CD4-positive, alpha-beta T cell treated with Interleukin-10 for 1 hour (primary cell): ENCODE measurements around the gene CREBBP.
"Not testable (repeated sequence)": the region's sequence is repeated elsewhere in the genome, so short reads cannot be mapped to it uniquely, and the experiment has no call there.

Source experiments
- DNase-seq: peaks from one replicate; pipeline ENCODE4 v3.0.0-alpha.2; 2020

Gene CREBBP

GRCh38 chr16:3880623-3881498, at the start of gene CREBBP:
Gene CREBBP (minus strand): TSS chr16:3880713. CDS start chr16:3879916, 797 bp downstream.
- DNase-seq, result peak; percentile 91

DNA sequence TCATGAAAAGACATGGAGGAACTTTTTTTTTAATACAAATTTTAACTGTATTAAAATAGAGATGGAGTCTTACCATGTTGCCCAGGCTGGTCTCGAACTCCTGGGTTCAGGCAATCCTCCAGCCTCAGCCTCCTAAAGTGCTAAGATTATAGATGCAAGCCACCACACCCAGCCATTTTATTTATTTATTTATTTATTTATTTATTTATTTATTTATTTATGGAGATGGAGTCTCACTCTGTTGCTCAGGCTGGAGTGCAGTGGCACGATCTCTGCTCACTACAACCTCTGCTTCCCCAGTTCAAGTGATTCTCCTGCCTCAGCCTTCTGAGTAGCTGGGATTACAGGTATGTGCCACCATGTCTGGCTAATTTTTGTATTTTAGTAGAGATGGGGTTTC, 46.6 kb upstream of the CREBBP start:
- DNase-seq, result not testable (repeated sequence)

DNA sequence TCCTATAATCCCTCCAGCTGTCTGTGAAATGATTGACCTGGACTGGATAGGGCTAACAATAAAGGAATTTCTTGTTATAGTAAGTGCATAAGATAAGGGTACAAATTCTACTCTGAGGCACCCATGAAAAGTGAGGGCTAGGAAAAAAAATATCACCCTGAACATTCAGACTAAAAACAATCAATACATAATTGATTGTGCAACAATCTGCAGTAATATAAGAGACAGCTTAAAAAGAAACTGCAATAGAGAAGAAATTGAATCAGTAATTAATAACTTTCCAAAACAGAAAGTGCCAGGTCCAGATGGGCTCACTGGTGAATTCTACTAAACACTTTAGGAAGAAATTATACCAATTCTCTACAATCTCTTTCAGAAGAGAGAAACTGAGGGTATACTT, 44.2 kb upstream of the CREBBP start:
- DNase-seq, result no peak

- DNase-seq, result no peak
Observed at GRCh38 chr16:3922241-3922640, 41.7 kb upstream of the CREBBP start.

DNA sequence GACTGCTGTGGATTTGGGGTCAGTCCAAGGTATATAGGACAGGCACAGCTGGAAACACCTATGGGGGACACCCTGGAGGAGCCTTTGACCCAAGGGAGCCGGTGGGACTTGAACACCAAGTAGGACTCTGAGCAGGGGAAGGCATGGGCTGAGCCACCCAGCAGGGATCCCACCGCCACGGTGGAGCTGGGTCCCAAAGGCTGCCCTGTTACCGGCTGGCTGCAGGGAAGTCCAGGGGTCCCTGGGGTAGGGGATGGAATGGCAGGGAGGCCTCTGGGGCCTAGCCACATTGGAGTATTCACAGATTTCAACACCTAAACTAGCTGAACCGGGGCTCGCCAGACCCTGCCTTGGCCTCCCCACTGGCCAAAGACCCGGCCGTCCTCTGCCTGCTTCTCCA, 39.7 kb upstream of the CREBBP start:
- DNase-seq, result no peak

DNA sequence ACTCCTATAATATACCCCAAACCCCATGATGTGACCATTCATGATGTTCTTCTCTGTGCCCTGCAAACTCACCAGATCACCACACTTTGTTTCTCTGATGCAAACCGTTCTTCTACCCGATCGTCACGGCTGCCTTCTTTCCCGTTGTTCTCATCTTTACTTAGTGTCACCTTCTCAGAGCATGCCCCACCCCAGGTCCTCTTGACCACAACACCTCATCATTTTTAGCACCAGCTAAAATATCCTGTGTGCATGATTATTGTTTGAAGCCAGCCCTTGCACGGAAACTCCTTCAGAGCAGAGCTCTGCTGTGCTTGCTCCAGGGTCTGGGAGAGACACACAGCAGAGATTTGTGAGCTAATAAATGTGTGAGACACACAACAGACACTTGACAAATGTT, 38.9 kb upstream of the CREBBP start:
- no peak for DNase-seq

DNA sequence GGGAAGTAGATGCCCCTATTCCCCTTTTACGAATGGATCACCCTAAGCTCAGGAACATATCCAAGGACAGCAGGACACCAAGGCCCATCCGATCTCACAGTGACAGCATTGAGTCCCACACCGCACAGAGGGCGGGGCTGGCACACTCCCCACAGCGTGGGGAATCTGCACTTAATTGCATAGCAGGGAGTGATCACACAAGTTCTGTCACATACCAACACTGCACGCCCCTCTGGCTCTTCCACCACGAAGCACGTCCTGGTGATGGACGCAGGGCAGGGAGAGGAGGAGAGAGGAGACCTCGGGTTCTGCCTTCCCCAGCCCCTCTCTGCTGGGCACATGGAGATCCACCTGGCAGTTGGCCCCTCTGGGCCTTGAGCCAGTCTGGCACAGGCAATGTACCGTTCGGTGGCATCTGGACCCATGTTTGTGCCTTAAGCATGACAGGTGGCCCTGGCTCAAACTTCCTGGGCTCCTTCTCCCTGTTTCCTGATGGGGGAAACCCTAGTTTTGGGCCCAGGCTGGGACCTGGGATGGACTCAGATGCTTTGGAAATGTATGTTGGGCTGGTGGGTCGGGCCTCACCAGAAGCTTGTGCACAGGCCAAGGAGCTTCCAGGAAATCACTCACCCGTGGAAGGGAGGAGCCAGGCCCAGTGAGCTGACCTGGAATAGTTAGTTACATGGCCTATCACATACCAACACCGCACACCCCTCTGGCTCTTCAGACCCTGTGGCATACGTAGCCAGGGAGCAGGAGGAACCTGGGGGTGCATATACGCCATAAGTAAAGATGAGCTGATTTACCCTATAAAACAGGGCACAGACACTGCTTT, 35.1 kb upstream of the CREBBP start:
- DNase-seq, result no peak

- no peak for DNase-seq
Observed at GRCh38 chr16:3912897-3913296, 32.4 kb upstream of the CREBBP start.

GRCh38 chr16:3912373-3912772, 31.9 kb upstream of the CREBBP start:
- no peak for DNase-seq

DNA sequence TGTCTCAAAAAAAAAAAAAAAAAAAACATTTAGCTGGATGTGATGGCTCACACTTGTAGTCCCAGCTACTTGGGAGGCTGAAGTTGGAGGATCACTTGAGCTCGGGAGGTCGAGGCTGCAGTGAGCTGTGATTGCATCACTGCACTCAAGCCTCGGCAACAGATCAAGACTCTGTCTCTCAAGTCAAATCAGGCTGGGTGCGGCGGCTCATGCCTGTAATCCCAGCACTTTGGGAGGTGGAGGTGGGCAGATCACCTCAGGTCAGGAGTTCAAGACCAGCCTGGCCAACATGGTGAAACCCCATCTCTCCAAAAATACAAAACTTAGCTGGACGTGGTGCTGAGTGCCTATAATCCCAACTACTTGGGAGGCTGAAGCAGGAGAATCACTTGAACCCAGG, 31.2 kb upstream of the CREBBP start:
- not testable (repeated sequence) for DNase-seq

DNA sequence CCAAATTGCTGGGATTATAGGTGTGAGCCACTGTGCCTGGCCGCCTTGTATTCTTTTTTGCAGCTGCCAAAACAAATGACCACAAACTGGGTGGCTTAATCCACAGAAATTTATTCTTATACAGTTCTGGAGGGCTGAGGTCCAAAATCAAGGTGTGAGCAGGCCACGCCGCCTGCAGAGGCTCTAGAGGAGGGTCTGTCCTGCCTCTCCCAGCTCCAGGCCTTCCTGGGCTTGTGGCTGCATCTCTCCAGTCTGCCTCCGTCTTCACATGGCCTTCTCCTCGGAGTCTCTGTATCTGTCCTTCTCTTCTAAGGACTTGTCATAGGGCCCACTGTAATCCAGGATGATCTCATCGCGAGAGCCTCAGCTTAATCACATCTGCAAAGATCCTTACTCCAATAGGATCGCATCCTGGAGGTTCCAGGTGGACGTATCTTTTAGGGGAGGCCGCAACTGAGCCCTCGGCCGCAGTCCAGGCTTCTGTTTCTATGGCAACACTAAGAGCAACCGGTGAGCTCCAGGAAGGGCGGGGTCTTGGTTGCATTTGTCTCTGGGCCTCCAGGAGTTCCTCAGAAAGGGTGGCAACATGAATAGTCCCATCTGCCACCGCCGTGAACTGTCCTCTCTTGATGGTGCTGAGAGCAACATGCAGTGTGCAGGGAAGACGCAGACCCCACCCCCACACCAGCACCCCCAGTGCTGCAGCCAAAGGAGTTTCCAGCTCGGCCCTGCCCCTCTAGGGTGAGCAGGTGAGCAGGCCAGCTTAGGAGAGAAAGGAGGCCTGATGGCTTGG, 29.5 kb upstream of the CREBBP start:
- DNase-seq, result no peak

GRCh38 chr16:3908951-3909437, 28.5 kb upstream of the CREBBP start:
- no peak for DNase-seq

DNA sequence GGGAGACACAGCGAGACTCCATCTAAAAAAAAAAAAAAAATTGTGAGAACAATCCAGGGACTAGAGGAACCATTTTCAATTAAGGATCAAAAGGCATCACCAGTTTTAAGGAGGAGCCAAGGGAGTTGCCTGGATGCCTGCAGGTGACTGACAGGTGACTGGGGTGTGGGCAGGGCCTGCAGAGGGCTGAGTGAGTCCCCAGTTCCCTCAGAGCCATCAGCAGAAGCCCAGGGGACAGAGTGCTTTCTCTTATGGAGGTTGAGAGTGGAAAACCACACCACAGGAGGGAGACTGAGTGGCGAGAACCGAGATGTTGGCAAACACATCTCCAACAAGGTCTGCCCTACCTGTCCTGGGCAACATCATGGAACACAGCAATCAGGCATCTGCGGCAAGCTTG, 27.1 kb upstream of the CREBBP start:
- no peak for DNase-seq

DNA sequence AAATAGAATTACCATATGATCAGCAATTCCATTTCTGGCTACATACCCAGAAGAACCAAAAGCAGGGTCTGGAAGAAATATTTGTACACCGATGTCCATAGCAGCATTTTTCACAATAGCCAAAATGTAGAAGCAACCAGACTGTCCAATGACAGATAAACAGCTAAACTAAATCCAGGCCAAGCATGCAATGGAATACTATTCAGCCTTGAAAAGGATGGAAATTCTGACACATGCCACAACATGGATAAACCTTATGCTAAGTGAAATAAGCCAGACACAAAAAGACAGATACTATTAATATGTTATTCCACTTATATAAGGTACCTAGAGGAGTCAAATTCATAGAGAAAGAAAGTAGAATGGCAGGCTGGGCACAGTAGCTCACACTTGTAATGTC, 25.9 kb upstream of the CREBBP start:
- DNase-seq, result no peak

GRCh38 chr16:3904875-3905274, 24.4 kb upstream of the CREBBP start:
- no peak for DNase-seq

DNA sequence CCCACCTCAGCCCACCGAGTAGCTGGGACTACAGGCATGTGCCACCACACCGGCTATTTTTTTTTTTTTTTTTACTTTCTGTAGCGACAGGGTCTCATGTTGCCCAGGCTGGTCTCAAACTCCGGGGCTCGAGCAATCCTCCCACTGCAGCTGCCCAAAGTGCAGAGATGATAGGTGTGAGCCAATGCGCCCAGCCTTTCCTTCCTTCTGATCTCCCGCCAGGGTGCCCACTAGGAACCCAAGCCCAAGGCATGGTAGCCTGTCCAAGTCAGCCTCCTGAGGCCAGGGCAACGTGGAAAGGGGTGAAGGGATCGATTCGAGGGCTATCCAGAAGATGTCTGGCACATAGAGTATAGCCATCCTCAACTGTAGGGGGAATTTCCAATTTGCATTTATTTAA, 9.6 kb upstream of the CREBBP start:
- DNase-seq, result no peak

DNA sequence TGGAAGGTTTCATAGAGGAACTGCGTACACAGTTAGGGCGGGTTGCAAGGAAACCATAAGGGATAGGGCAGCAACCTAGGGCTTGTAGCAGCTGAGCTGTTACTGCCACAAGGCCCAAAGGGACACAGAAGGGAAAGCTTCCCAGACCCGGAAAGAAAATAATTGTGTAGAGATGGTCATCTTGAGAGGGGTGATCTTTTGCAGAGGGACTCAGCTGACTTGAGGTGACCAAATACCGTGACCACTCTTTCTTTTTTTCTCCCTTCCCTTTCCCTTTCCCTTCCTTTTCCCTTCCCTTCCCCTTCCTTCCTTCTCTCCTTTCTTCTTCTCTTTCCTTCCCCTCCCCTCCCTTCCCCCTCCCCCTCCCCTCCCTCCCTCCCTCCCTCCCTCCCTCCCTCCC, 8.5 kb upstream of the CREBBP start:
- no peak for DNase-seq

GRCh38 chr16:3885999-3886398, 5.5 kb upstream of the CREBBP start:
- not testable (repeated sequence) for DNase-seq

DNA sequence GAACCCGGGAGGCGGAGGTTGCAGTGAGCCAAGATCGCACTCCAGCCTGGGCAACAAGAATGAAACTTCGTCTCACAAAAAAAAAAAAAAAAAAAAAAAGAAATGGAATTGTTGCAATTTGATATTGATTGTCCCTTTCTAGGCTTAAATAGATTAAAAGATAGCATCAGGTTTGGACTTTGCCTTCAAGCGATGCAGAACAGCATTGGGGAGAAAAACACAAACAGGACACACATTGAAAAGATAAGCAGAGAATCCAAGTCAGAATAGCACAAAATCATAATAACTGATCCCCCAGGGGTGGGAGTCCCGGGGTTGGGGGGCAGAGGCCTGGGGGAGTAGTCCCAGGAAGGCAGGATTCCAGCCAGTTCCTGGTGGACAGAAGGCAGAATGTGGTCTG, 3.9 kb upstream of the CREBBP start:
- no peak for DNase-seq

GRCh38 chr16:3882531-3882930, 2.0 kb upstream of the CREBBP start:
- no peak for DNase-seq

- DNase-seq, result no peak
Observed at GRCh38 chr16:3881499-3881990, 1.0 kb upstream of the CREBBP start.

GRCh38 chr16:3879887-3880564, 487 bp downstream of the CREBBP start:
- peak; percentile 77 for DNase-seq
